Measurements from ENCODE around the gene COL26A1.

The COL26A1 gene

DNA sequence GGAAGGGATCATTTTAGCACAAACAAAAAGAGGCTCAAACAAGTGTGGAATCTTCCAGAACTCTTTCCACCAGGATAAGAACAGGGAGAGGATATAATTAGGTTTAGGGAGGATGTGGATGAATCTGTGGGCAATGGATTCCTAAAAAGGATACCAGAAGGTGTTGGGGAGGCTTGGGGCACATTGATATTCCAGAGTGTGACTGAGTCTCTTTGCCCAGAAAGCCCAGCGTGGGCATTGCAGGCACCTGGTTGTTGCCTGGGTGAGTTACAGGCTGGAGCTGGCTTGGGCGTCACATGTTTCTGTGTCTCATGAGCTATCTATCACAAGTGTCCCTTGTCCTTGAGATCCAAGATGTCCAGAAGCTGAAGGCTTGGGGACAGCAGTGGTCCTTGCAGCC, 3.3 kb downstream of the COL26A1 start:
- TF ChIP-seq, protein P1, sequence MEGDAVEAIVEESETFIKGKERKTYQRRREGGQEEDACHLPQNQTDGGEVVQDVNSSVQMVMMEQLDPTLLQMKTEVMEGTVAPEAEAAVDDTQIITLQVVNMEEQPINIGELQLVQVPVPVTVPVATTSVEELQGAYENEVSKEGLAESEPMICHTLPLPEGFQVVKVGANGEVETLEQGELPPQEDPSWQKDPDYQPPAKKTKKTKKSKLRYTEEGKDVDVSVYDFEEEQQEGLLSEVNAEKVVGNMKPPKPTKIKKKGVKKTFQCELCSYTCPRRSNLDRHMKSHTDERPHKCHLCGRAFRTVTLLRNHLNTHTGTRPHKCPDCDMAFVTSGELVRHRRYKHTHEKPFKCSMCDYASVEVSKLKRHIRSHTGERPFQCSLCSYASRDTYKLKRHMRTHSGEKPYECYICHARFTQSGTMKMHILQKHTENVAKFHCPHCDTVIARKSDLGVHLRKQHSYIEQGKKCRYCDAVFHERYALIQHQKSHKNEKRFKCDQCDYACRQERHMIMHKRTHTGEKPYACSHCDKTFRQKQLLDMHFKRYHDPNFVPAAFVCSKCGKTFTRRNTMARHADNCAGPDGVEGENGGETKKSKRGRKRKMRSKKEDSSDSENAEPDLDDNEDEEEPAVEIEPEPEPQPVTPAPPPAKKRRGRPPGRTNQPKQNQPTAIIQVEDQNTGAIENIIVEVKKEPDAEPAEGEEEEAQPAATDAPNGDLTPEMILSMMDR (IDR thresholded peaks at IDR 0.05) = no peak

DNA sequence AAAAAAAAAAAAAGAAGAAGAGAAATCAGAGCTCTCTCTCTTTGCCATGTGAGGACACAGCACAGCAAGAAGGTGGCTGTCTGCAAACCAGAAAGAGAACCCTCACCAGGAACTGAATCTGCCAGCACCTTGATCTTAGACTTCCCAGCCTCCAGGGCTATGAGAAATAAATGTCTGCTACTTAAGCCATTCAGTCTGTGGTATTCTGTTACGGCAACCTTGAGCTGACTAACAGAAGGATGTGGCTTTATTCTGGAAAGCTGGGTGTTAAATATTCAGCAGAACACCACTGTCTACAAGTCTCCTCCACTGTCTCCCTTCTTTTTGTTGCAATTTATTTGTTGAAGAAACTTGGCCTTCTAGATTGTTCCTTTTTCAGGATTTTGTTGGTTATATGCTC, 5.0 kb downstream of the COL26A1 start:
- TF ChIP-seq, protein P1 (IDR thresholded peaks at IDR 0.05) = no peak

DNA sequence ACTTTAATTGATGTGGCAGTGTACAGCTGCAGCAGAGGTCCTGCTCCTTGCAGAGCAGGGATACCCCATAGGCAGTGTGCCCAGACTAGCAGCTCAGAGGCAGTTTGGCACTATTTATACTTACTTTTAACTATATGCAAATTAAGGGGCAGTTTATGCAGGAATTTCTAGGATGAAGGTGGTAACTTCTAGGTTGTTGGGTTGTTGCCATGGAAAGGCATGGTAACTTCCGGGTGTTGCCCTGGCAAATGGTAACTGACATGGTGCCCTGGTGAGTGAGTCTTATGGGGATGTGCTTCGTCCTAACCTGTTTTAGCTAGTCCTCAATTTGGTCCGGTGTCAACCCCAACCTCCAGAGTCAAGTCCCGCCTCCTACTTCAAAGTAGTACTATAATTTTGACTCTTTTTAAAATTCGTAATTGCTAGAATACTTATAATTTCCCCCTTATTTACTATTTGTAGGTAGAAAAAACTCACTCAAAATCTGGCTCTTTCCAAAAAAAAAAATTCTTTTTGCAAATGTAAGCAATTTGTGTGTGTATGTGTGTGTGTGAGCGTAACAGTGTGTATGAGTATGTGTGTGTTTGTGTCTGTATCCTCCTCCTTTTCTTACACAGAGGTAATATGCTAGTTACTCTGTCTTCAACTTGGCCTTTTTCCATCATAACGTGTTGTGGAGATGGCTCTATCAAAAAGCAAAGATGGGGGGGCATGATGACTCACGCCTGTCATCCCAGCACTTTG, 5.9 kb downstream of the COL26A1 start:
- TF ChIP-seq, protein P1 (IDR thresholded peaks at IDR 0.05) = no peak

DNA sequence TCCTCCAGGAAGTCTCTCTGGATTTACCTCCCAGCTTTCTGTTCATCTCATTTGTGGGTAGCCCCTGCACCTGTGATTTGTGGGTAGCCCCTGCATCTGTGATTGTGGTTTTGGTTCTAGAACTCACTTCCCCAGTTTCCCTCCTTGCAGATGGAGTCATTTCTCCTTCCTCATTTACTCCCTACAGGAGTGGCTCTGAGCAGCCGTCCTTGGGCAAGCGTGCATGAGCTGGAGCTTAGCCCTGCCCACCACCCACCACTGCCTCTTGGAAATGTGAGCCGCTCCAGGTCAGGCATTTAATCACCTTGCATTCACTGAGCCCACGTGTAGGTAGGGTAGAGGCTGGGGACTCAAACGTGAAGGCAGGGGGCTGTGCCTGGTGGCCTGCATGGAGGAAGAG, 8.2 kb downstream of the COL26A1 start:
- TF ChIP-seq, protein P1 (IDR thresholded peaks at IDR 0.05) = no peak

DNA sequence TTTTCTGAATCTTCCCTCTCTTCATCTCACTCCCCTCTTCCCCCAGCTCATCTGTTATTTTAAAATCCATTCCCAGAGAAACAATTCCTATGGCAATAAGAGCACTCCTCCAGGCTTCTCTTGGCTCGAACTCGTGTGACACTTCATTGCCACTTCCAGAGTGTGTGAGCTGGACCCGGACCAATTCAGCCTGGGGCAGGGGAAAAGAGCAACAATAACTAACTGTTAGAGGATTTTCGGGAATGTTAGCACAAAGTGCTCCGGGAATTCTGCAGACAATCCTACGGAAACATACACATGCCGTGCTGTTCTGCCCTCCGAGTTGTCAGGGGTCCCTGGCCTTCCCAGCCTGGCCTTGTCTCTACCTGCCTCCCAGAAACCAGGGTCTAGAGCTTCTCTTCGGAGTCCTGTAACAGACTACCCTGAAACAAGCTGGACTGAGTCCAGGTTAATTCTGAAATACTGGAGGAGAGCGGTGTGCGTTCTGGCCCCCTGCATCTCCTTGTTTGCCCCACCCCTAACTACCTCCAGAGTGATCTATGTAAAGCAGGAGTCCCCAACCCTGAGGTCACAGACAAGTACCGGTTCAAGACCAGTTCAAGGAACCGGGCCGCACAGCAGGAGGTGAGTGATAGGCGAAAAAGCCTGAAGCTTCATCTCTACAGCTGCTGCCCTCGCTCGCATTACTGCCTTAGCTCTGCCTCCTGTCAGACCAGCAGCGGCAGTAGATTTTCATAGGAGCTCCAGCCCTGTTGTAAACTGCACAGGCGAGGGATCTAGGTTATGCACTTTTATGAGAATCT, 11.3 kb downstream of the COL26A1 start:
- TF ChIP-seq, protein P1 (IDR thresholded peaks at IDR 0.05) = no peak

DNA sequence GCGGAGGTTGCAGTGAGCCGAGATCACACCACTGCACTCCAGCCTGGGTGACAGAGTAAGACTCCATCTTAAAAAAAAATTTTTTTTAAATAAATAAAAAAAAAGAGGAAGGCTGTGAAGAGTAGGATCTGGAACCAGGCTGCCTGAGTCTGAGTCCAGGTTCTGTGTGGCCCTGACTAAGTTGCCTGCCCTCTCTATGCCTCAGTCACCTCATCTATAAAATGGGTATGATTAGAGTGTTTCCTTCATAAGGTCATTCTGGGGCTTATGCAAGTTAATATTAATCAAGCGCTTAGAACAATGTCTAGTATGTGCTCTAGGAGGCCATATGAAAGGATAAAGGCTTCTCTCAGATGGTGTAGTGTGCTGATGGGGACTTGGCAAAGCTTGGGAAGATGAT, 12.3 kb downstream of the COL26A1 start:
- TF ChIP-seq, protein P1 (IDR thresholded peaks at IDR 0.05) = no peak

DNA sequence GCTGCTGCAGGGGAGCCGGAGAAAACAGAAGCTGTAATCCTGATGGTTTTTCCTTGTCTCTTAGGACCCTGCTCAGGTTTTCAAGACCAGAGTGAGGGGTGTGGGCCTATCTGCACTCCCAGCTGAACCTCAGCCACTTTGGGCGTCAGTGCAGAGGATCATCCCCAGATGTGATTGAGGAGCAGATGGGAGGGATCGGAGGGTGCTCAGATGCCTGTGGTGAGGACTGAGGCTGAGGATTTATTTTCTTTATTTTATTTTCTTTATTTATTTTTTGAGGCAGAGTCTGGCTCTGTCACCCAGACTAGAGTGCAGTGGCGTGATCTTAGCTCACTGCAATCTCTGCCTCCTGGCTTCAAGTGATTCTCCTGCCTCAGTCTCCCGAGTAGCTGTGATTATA, 13.9 kb downstream of the COL26A1 start:
- TF ChIP-seq, protein P1 (IDR thresholded peaks at IDR 0.05) = no peak

Data from LNCAP (cell line).